Heart left ventricle (tissue), 13 donors: ENCODE results near the gene KMT2A.

ENCODE experiments used
- POLR2A ChIP-seq, 2 donors: fragments of 450-650 bp; IDR thresholded peaks; one replicate each; pipeline ENCODE4 v1.6.1; 2017; ENCODE audit warnings: antibody characterized with exemption in 2 of 2, mild to moderate bottlenecking in 2 of 2, moderate library complexity in 2 of 2
- TF ChIP-seq, protein P1 (sequence below), 12 donors: fragments of 200-600 bp; sonication (generic) in 4 of 12; IDR thresholded peaks; one replicate each; pipeline versions ENCODE4 v1.5.0 to v1.8.0; 2018 to 2022; ENCODE audit warnings: antibody characterized with exemption in 12 of 12, mild to moderate bottlenecking in 5 of 12
- donor health status: ischemic (EF 13 %, LVEDD 7.1; RV severe dilation, severe dysfunction).
- donor health status: DM: no; HTN: yes; CAD: no.
- donor health status: DM: no; HTN: no; CAD: no.
- donor health status: ischemic (EF 25% LVEDD 6.9; RV normal size, moderate dysfunction).
- donor health status: ischemic (EF 25% LVEDD 5.7; RV mildly dilated, moderate dysfunction).
- donor health status: ischemic (EF 35%, LVEDD 5.7; RV mildly dilated, moderate dysfunction).
- donor health status: nonischemic (EF 11% LVEDD 7.7; RV severe dilation, severe dysfunction).
- donor health status: DM: yes; HTN: yes; CAD: no.
- donor health status: PGD.
- donor health status: ischemic (EF 29% LVEDD 5.4; RV normal size, mild dysfunction).
- donor health status: nonischemic (EF 23%, LVEDD 6.1; RV moderate dilation, normal function).

DNA sequence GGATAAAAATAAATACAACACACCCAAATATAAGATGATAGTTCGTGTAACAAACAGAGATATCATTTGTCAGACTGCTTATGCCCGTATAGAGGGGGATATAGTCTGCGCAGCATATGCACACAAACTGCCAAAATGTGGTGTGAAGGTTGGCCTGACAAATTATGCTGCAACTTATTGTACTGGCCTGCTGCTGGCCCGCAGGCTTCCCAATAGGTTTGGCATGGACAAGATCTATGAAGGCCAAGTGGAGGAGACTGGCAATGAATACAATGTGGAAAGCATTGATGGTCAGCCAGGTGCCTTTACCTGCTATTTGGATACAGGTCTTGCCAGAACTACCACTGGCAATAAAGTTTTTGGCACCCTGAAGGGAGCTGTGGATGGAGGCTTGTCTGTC, 124.5 kb downstream of the KMT2A start:
- TF ChIP-seq, protein P1, sequence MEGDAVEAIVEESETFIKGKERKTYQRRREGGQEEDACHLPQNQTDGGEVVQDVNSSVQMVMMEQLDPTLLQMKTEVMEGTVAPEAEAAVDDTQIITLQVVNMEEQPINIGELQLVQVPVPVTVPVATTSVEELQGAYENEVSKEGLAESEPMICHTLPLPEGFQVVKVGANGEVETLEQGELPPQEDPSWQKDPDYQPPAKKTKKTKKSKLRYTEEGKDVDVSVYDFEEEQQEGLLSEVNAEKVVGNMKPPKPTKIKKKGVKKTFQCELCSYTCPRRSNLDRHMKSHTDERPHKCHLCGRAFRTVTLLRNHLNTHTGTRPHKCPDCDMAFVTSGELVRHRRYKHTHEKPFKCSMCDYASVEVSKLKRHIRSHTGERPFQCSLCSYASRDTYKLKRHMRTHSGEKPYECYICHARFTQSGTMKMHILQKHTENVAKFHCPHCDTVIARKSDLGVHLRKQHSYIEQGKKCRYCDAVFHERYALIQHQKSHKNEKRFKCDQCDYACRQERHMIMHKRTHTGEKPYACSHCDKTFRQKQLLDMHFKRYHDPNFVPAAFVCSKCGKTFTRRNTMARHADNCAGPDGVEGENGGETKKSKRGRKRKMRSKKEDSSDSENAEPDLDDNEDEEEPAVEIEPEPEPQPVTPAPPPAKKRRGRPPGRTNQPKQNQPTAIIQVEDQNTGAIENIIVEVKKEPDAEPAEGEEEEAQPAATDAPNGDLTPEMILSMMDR (IDR thresholded peaks at IDR 0.05): no peak
- TF ChIP-seq POLR2A (IDR thresholded peaks at IDR 0.05): no peak
